ENCODE results near the gene TIPARP.

TIPARP gene

GRCh38 chr3:156674046-156674910, at the start of gene TIPARP:
Gene TIPARP, plus strand, starts transcription at chr3:156674590. Its CDS starts 3,108 bp downstream, at chr3:156677698.
- peak; percentile 97 to 100 (median 99) for DNase-seq

DNA sequence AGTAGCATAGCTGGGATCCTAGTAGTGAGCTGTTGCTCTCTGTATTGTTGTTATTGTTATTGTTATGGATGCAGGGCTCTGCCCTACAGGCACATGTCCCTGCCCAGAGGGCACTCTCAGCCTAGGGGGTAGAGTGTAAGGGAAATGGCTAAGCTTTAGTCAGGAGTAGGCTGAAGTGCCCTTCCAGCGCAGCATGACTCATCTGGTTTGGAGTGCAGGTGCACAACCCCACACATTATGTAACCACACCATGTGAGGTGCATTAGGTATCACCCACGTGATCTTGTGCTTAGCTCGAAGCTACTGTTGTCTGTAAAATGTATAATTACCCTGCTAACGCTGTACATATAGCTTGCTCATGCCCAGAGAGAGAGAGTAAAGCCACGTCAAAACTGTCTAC, 48.3 kb upstream of the TIPARP start:
- peak; percentile 71 to 93 (median 78) for DNase-seq

DNA sequence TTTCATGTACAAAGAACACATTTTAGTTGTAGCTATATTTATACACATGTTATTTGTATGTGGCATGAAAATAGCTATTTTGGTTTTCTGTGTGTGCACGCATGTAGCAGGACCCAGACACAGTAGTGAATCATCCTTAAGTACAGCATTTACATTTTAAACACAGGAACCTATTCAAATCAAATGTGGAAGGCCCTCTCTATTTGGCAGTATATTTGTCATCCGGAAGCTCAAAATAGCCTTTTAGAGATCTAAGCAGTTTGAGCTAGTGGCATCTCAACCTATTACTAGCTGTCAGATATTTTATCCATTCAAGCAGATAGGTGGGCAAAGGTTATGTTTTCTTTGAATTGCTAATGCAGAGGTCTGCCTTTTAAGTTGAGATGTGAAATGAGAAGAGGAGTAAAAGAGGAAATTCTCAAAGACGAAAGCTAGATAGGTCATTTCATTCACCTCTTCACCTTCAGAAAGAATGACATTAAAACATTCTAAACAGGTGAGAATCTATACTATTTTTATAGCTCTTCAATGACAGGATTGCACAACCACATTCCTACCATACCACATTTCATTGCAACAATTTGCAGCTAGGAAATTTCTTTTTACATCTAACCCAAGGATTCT, 46.3 kb upstream of the TIPARP start:
- no peak for DNase-seq

DNA sequence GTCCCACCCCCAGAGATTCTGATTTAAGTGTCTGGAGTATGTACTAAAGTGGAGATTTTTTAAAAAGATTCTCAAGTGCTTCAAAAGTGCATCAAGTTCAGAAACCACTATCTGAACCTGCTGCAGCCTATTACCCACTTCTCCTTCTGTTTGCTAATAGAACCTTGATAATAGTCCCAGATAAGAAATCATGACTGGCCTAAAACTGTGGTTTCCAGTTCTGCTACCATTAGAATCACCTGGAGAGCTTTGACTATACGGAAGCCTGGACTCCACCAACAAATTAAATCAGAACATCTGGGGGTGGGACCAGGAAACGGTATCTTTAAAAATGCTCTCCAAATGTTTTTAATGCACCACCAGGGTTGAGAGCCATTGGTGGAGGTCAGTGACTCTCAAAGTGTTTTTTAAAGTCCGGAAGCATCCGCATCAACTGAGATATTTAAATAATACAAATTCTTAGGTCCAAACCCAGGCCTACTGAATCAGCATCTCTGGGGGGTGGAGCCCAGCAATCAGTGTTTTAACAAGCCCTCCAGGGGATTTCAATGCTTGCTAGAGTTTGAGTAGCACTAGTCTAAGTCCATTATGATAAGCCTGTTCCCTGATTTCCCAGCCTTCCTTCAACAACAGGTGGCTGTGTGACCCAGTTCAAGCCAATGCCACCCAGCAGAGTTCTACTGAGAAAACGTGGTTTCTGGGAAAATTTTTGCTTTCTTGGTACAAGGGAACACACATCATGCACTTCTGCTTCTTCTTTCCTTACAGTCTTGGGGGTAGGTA, 45.4 kb upstream of the TIPARP start:
- no peak for DNase-seq

GRCh38 chr3:156630081-156630772, 44.2 kb upstream of the TIPARP start:
- DNase-seq, result peak in 1 of 3 experiments; percentile 56

DNA sequence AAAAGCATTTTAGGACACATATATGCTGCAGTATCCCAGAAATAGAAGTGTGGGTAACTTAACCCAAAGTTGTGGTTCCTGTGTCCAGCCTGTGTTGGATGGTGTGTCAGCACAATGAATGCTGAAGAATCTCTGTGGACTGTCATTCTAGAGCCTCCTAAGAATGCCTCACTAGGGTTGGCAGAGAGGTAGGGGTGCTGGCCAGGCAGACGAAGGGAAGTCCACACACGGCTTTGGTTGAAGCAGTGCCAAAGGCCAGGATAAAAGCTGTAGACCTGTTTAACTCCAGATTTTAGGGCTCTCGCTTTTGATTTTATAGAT, 43.7 kb upstream of the TIPARP start:
- no peak for DNase-seq

- no peak for DNase-seq
Measured at GRCh38 chr3:156631323-156631722, 43.1 kb upstream of the TIPARP start.

DNA sequence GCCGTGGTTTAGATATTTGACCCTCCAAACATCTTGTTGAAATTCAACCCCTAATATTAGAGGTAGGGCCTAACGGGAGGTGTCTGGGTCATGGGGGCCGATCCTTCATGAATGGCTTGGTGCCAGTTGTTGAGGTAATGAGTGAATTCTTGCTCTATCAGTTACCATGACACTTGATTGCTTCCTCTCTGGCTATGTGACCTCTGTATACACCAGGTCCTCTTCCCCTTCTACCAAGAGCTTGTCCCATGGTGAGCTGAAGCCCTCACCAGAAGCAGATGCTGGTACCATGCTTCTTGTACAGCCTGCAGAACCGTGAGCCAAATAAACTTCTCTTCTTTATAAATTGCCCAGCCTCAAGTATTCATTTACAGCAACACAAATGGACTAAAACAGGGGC, 41.8 kb upstream of the TIPARP start:
- no peak for DNase-seq

DNA sequence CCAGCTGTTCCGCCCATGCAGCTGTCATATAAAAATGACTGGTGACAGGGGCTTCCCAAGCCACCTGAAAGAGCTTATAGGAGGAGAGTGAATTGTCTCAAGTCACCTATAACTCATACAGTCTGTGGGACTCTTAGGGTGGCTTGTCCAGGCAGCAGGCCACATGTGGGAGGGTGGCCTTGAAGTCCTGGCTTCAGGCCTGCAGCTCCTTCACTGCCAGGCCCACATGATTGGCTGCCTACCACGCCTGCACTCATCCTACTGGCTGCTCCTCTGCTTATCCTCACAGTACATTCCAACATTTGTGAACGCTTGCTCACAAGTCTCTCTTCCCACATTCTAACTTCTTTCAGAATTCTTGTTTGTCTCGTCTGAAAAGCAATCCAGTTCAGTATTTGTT, 41.1 kb upstream of the TIPARP start:
- DNase-seq, result no peak

- no peak for DNase-seq
Measured at GRCh38 chr3:156635034-156635433, 39.4 kb upstream of the TIPARP start.

DNA sequence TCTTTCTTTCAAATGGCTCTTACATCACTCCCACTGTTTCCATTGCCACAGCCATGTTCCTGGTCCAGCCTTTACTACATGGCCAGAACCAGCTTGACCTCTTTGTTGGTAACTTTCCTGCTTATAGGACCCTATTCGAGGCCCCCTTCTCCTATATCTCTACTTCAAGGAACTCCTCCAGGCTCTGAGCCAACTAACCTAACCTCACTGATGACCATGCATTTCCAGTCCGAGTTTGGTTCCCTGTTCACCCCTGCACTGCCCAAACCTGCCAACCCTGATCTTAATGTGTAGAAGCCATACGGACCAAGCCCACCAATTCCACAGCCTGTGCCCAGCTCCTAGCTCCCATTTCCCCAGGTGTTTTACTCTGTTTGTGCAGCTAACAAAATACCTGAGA, 38.4 kb upstream of the TIPARP start:
- DNase-seq, result no peak

DNA sequence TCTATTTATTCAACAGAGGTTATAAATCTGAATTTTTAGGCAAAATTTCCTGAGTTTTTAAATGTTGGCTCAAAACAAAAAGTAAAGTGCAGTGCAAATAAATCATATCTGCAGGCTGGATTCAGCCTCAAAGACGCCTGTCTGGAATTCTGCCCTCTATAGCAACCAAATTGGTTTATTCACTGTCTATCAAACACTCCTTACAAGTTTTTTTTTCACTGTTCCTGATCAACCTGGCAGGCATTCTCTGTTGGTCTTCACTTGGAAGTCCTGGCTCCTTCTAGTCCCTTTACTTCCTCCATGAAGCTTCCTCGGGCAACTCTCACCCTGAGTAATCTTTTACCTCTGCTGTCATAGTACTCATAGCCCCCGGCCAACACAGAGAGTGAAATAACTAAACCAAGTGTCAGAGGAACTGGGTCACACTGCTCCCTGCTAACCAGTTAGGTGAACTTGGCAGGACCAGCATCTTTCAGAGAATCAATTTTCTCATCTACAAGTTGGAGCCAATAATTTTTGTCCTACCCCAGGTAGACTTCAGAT, 36.8 kb upstream of the TIPARP start:
- no peak for DNase-seq

DNA sequence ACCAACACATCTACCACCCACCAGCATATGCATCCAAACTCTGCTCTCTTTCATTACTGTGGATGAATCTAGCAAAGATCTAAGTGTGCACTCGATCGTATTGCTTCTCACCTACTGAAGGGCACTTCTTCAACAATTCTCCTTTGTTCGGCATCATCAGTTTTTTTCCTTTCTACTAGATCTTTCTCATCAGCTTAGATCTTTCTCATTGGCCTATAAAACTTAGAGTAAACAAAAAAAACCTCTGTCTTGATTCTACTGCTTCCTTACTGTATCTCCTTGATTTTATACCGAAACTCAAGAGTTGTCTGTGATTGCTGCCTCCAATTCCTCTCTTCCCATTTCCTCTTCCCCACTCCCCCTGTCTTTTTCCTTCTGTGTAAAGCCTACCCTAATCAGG, 36.1 kb upstream of the TIPARP start:
- no peak for DNase-seq

DNA sequence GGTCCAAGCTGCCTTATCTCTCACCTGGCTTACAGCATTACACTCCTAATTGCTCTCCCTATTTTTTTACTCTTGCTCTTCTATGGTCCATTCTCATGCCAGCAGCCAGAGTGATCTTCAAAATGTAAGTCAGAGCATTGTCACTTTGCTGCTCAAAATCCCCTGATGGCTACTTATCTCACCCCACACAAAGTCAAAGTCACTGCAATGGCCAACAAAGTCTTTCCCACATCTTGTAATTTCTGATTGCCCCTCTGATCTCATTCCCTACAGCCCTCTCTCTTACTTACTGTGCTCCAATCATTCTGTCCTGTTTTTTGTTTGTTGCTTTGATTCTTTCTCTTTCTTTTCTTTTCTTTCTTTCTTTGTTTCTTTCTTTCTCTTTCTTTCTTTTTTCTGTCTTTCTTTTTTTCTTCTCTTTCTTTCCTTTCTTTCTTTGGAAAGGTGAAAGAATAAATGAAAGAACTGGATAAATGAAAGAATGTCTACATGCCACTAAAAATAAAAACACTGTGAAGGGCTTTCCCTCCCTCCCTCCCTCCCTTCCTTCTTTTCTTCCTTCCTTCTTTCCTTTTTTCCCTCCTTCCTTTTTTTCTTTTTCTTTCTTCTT, 34.9 kb upstream of the TIPARP start:
- DNase-seq, result no peak

DNA sequence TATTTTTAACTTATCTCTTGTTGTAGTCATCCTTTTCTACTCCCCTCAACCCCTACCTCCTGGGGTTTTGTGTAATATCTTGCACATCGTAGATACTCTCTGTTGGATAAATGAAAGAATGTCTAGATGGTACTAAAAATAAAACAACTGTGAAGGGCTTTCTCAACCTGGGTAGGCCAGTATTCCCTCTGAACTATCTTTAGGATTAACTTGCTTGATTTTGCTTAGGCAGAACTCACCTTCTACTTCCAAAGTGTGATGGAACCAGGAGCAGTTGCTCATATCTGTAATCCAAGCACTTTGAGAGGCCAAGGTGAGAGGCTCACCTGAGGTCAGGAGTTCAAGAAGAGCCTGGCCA, 32.8 kb upstream of the TIPARP start:
- DNase-seq, result no peak

GRCh38 chr3:156642750-156643728, 31.4 kb upstream of the TIPARP start:
- DNase-seq, result peak in 1 of 3 experiments; percentile 19

DNA sequence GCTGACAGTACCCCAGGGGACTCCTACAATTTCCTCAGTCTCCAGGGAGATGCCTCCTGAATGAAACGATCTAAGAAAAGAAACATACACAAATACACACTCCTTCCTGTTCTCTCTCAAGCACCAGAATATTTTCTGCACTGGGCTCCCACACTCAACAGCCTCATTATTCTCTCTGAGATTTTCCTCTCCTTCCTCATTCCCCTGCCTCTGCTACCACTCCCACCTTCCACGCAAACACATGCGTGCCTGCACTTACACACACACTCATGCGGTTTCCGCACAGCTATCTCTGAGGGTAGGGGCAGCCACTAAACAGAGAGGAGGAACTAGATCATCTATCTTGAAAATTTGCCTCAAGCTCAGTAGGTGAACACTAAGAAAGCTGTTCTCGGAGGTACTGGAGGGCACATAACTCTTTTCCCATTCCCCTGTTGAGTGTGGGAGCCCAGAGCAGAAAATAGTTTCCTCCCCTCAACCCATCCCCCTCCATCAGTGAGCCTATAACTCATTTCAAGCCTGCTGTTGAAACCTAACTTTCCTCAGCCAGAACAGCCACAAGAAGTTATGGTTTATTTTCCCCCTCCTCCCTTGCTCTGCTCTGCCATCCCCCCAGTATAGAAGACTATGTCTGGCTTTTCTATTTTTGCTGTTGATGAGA, 30.5 kb upstream of the TIPARP start:
- DNase-seq, result no peak

DNA sequence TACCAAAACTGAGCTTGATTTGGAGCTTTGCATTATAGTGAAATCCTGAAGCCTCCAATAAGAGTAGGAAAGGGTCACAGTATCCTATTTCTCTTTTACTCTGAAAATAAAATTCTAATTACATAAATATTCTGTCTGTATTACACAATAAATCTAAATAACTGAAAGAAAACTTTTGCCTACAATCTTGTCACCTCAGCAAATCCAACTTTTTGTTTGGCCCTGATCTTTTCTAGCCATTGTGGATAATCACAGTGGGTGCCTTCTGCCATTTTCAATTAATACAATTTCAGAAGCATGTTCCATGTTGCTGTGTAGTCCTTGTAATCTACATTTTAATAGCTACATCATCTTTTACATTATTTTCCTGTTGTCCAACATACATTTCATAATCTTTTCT, 29.4 kb upstream of the TIPARP start:
- no peak for DNase-seq

DNA sequence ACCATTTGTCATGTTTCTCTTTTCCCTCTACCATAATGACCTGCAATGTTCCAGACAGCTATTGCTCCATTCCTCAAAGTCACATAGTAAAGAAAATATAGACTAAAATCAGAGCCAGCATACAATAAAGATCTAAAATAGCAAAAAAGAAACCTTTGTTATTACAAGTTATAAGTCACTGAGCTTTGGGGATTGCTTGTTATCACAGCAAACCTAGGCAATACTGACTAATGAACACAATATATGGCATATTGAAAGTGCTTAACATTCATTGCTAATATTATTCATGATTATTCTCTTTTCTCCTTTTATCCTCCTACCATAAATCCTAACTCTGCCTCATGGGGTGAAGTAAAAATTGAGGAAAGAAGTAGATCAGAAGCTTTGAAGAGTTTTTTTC, 27.4 kb upstream of the TIPARP start:
- DNase-seq, result no peak

DNA sequence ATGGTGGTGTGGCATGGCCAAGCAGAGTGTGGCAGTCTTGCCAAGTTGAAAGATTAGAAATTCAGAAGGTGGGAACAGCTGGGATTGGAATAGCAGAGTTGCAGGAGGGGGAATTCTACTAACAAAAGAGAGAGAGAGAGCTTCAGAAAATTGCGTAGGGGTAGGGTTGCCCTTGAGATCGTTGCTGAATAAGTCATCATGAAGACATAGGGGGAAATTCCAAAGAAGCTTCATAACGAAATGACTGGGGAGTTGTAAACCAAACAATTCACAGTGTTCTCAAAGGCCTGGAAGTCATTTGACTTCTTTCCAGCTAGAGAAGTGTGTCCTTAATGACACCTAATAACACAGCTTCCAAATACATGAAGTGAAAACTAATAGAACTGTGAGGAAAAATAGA, 26.3 kb upstream of the TIPARP start:
- DNase-seq, result no peak

DNA sequence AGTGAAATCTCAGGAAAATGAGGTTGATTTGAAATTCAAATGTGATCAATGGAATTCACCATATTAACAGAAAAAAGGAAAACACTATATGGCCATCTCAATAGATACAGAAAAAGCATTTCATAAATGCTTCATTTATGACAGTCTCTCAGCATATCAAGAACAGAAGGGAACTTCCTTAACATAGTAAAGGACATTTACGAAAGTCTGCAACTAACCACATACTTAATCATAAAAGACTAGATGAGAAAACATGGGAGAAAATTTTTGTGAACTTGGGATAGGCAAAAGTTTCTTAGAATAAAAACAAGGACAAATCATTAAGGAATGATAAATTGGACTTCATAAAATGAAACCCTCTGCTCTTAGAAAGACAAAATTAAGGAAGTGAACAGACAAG, 24.7 kb upstream of the TIPARP start:
- DNase-seq, result no peak

Measured in NCI-H1417 (cell line).